GM18519 (cell line): ENCODE measurements around the gene PPM1M.

Source experiments
- ATAC-seq: cut with Tn5 transposase; IDR thresholded peaks from one replicate; pipeline ENCODE4 v1.9.1; 2021; ENCODE audit warnings: mild to moderate bottlenecking, moderate library complexity; ENCODE audit not compliant: unreplicated experiment, low FRiP score

PPM1M gene

DNA sequence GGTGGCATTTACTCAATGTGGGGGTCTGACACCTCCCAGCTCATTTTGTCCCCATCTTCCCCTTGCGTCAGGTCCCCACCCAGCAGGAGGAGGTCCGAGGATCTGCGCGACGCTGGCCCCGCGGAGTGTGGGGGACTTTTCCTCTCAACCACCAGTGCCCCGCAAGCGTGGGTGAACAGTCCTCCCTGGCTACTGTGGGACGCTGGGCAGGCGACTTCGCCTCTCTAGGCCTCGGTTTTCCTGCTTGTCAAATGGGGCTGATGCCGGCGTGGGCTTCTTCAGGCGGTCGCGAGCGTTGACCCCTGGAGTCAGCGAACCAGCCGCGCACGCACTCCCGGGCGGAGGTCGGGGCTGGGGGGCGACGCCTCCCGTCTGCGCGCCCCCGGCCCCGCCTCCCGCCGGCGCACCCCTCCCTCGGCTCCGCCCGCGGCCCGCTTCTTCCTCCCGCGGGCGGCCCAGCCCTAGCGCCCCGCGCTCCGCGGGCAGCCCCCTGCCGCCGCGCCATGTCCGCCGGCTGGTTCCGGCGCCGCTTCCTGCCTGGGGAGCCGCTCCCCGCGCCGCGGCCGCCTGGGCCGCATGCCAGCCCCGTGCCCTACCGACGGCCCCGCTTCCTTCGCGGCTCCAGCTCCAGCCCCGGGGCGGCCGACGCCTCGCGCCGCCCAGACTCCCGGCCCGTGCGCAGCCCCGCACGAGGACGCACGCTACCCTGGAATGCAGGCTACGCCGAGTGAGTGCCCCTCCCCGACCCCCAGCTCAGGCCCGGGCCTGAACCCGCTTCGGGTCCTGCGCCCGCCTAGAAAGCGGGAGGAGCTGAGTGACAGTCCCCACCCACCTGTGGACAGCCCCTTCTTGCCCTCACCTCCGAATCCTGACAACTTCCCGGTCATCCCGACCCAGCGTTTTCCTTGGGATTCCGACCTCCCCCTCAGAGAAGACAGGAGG lies at the start of gene PPM1M:
Gene PPM1M (plus strand): TSS at position 438 of the 942 bp plus-strand sequence. CDS start 66 bp downstream, at position 504.
- ATAC-seq = no peak

DNA sequence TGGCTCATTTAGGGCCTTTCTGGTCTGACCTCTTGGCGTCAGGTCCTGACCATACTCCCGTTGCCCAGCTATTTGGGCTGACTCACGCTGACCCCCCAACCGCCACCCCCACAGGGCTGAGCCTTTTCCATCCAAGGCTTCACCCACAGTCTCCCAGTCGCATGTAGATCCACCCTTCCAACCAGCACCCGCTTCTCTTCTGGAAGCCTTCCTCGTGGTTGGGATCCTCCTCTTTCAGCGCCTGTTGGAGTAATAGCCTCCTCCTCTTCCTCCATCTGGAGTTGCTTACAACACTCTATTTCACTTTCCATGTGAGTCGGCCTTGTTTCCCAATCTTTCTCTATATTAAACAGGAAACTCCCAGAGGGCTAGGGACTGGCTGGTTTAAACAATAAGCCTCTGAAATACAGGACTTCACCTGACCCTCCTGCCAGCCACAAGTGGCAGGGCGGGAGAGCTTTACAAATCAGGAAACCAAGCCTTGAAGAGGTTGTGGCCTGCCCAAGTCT lies 49.7 kb upstream of the PPM1M start:
- ATAC-seq = no peak

DNA sequence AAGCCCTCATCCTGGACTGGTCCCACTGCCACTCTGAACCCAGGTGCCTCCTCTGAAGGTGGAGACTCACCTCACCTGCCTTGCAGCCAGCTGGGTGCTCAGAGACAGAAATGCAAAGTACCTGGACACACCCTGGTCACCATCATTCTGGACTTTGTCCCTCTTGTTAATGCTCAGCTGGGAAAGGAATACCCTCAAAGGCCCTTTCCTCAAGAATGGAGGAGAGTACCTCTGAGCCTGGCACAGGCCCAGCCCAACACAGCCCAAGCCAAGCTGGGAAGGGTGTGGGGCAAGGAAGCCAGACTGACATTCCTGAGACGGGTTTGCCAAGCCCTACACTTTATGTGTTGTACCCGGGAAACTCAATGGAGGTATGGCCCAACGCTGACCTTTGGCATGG lies 48.6 kb upstream of the PPM1M start:
- no peak for ATAC-seq

GRCh38 chr3:52197499-52197841 lies 48.1 kb upstream of the PPM1M start:
- ATAC-seq = no peak

DNA sequence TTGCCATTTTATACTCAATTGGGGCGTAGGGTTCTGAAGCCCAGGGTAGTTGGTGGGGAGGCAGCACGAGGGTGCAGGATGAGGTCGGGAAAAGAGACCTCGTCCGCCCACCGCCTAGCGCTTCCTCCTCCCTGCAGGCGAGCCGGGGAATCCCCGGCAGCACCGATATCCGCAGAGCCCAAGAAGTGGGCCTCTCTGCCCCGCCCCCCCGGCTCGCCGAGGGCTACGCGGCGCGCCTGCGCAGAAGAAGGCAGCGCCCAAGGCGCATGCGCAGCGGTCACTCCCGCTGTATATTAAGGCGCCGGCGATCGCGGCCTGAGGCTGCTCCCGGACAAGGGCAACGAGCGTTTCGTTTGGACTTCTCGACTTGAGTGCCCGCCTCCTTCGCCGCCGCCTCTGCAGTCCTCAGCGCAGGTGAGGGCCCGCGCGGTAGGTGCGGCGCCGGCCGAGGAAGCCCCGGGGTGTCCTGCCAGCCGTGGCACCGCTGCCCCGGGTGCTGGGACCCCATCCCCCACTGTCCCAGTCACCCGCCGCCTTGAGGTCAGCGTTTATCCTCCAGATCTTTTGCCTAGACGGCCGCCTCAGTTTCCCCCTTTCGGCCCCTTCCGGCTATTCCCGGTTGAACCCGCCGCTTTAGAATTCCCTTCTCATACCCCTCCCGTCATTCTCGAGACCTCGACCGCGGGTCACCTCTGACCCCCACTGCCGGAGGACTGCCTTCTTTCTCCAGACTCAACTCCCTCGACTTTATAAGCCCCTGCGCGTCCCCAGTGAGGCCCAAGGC lies 47.5 kb upstream of the PPM1M start, which contains the start of gene ALAS1:
Gene ALAS1 (plus strand): TSS at position 319 of the 784 bp plus-strand sequence. CDS start 1,082 bp downstream, outside the sequence.
- ATAC-seq = peak; percentile 72

GRCh38 chr3:52198643-52199608 lies 46.6 kb upstream of the PPM1M start:
- no peak for ATAC-seq

- ATAC-seq = no peak
These were observed 44.4 kb upstream of the PPM1M start for GRCh38 chr3:52200981-52201679.

DNA sequence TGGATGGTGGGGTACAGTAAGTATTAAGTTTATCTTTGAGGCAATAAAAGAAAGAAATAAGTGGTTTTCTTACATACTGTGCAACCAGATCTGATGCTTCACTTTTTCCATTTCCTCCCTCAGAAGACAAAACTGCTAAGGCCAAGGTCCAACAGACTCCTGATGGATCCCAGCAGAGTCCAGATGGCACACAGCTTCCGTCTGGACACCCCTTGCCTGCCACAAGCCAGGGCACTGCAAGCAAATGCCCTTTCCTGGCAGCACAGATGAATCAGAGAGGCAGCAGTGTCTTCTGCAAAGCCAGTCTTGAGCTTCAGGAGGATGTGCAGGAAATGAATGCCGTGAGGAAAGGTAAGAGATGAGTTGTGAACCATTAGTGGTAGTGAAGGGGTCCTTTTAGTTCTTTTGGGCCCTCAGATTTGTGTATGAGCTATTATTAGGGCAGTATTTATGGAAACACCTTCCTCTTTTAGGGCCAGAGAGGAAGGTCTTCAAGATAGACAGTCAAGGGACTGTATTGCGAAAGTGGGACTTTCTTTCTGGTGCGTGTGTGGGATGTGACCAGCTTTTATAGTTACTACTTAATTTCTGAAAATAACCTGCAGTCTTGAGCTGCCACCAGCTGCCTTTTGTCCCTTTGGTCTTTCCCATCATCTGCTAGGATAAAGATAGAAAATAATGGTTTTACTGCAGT lies 43.0 kb upstream of the PPM1M start:
- ATAC-seq = no peak

DNA sequence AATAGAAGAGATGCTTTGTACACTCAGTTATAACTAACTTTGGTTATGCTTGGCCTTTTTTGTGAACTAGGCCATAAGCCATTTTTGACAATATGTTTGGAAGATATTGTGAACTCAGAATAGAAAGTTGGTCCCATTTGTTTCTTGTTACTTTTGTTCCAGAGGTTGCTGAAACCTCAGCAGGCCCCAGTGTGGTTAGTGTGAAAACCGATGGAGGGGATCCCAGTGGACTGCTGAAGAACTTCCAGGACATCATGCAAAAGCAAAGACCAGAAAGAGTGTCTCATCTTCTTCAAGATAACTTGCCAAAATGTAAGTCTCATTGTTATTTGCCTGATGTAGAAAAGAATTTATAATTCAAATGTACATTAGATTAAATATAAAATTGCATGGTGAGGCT lies 41.9 kb upstream of the PPM1M start:
- no peak for ATAC-seq

GRCh38 chr3:52204337-52205073 lies 41.1 kb upstream of the PPM1M start:
- ATAC-seq = no peak

DNA sequence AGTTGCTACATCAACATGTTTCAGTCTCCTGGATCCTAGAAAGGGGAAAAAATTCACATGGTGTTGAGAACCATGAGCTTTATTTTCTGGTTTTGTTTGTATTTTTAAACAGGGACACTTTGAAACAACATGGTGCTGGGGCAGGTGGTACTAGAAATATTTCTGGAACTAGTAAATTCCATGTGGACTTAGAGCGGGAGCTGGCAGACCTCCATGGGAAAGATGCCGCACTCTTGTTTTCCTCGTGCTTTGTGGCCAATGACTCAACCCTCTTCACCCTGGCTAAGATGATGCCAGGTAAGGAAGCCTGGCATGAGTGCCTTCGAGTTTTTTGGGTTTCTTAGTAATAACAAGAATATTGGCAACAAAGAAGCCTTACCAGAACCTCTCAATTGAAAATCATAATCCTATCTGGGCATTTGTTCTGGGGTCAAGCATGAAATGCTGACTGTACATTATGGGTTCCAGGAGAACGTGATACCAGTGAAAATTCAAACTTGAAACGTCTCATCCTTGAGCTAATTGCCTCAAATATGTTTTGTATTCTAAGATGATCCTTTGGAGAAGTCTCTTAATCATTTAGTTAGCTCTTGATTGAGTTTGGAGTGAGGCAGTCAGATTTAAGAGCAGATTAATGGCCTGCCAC lies 39.7 kb upstream of the PPM1M start:
- no peak for ATAC-seq

GRCh38 chr3:52208556-52208955 lies 37.0 kb upstream of the PPM1M start:
- ATAC-seq = no peak

DNA sequence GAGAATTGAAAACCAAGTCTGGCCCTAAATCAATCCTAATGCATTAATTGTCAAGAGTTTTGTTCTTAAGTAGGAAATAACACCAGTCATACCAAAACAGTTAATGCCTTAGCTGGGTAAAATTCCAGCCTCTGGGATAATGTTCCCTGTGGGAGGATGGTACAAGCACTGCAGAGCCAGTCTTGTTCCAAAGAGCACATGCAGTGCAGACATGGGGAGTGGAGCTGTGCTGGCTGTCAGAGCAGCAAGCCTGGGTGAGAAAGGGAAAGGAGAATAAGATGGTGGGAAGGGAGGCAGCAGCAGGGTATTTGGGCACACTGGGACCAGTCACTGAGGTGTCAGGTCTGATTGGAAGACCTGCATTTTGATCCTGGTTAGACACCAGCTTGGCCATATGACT lies 35.5 kb upstream of the PPM1M start:
- ATAC-seq = no peak

DNA sequence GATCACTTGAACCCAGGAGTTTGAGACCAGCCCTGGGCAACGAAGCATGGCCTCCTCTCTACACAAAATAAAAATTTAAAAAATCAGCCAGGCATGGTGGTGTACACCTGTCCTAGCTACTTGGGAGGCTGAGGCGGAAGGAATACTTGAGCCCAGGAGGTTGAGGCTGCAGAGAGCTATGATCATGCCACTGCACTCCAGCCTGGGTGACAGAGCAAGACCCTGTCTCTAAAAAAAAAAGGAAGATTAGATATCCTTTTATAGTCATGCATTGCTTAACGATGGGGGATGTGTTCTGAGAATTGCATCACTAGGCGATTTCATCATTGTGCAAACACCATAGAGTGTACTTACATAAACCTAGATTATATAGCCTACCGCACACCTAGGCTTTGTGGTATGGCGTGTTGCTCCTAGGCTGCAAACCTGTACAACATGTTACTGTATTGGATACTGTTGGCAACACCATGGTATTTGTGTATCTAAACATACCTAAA lies 35.0 kb upstream of the PPM1M start:
- ATAC-seq = no peak

- ATAC-seq = no peak
These were observed 34.2 kb upstream of the PPM1M start for GRCh38 chr3:52211268-52211891.

DNA sequence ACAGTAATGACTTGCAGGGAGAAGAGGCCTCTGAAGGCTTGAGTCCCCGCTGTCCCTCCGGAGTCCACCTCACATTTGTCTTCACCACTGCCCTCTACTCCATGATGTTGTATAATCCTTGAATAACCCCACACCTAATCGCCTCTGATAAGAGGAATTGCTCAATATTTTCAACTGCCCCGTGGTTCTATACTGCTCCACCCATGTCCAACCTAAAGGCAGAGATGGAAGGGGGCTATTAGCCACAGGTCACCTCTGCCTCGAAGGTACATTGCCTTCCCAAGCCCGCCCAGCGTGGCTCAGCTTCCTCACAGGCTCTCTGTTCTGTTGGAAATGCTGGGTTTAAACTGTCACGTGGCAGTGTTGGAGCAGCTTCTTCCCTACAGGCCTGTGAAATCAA lies 32.6 kb upstream of the PPM1M start:
- ATAC-seq = no peak

- ATAC-seq = no peak
These were observed 31.7 kb upstream of the PPM1M start for GRCh38 chr3:52213901-52214300.
